ENCODE measurements around the gene RAMACL. TPM values are rescaled to one million over a fixed set of nuclear protein-coding genes. Genes with fewer than 3 reads are reported as not detected.

The RAMACL gene
- total and polyA plus RNA-seq, 2 of the 4 experiments (the other 2 are of a cell fraction): 0.46 to 0.90 TPM

DNA sequence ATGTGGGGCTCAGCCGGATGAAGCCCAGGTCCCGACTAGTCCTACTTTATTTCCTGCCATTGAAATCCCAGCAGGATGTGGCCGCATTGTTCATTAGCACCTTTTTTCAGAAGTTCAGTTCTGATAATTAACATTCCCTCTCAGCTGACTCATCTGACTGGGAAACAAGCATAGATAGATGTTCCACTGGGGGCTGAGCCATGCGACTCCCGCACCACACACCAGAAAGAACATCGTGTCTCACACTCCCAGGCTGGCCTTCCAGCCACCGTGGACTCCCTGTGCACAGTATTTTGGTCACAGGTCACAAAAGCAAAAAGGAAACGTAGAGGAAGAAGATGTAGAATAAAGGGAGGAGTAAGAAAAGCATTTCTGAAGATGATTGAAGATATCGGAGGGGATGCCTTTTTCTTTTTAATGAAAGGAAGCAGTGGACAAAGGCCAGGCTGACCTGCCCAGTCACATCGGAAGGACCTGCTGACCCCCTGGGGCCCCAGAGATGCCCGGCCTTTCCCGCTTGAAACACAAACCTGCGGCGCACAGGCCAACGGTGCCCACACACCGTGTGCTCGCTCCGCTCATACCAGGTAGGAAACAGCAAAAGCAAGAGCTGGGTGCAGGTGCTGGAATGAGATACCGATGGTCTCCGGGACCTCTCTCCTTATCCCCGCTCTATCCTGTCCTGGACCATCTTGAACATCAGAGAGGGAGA is 28.7 kb upstream of the RAMACL start:
- no TSS peak for BruUV-seq (replicated peaks)
- Histone ChIP-seq H3K27ac (ENCODE audit: insufficient read depth, low read length) (no peak overlapping the region), H2BK120ac (ENCODE audit: low read depth, low read length) (0 out of 2 replicates have a peak overlapping the region, but pooled peaks have one; percentile 27), H2BK15ac (ENCODE audit: low read depth, low read length) (0 out of 3 replicates have a peak overlapping the region, but pooled peaks have one; percentile 30), H3K9me3 (ENCODE audit: control insufficient read depth, insufficient read depth, low read length) (no peaks in the 10 kb centered on the region), H3K36me3 (ENCODE audit: control insufficient read depth, insufficient read depth, low read length) (peaks cover 22% of the 10 kb centered on the region), H2BK20ac (ENCODE audit: low read depth, low read length) (0 out of 2 replicates have a peak overlapping the region, but pooled peaks have one; percentile 16), H3K9me1 (ENCODE audit: insufficient read depth, low read length) (peaks cover 34% of the 10 kb centered on the region), H3K18ac (ENCODE audit: low read depth, low read length) (0 out of 2 replicates have a peak overlapping the region, but pooled peaks have one; percentile 25), H3K14ac (replicated peaks; ENCODE audit: low read depth, low read length) (peak overlapping the region; percentile 57; the same call in 1 of the 2 replicates), H3K4ac (ENCODE audit: low read depth, low read length) (peak overlapping the region; percentile 63), H4K91ac (ENCODE audit: insufficient read depth, low read depth, low read length) (no peak overlapping the region; the same call in 1 of the 2 replicates), H3K56ac (ENCODE audit: extremely low read depth, insufficient read depth, low read length) (no peak overlapping the region), H3K4me1 (ENCODE audit: control insufficient read depth, insufficient read depth, low read length) (peaks cover 41% of the 10 kb centered on the region), H3K4me2 (ENCODE audit: low read depth, low read length) (no peak overlapping the region), H2BK5ac (ENCODE audit: low read depth, low read length, poor library complexity, severe bottlenecking) (no peak overlapping the region), H2AFZ (replicated peaks; ENCODE audit: low read length, poor library complexity) (no peak overlapping the region), H3K9ac (ENCODE audit: low read depth, low read length) (no peak overlapping the region), H4K5ac (ENCODE audit: low read depth, low read length) (0 out of 2 replicates have a peak overlapping the region, but pooled peaks have one; percentile 3), H3K4me3 (ENCODE audit: insufficient read depth, low read depth, low read length) (no peak overlapping the region), H3K79me1 (ENCODE audit: low read depth in 1 of 2, low read length in 2 of 2) (peaks cover 40 to 77% of the 10 kb centered on the region in 2 experiments), H3K27me3 (ENCODE audit: control insufficient read depth, insufficient read depth, low read length) (no peaks in the 10 kb centered on the region), H2AK9ac (replicated peaks; ENCODE audit: low read depth, low read length, poor library complexity) (peak overlapping the region; percentile 52), H2AK5ac (ENCODE audit: low read depth, low read length) (peak overlapping the region; percentile 65; the same call in 1 of the 2 replicates), H4K8ac (ENCODE audit: low read depth in 2 of 2, low read length in 2 of 2) (no peak overlapping the region), H4K20me1 (ENCODE audit: insufficient read depth, low read length) (peaks cover 20% of the 10 kb centered on the region; the same call in 1 of the 2 replicates), H3K23ac (ENCODE audit: low read depth, low read length) (no peak overlapping the region)
- dilution Hi-C loops (cut with HindIII; ENCODE audit: low sequenced_read_pairs, unreplicated experiment): no loop called here
- WGBS, 2 experiments (ENCODE audit: extremely low coverage in 2 of 2, insufficient read length in 1 of 2): 90 to 96% methylated on average over 2 to 11 of the region's 21 CpGs
- intact Hi-C loops (cut with micrococcal nuclease): no loop called here
- in situ Hi-C loops (cut with MboI; ENCODE audit: low sequenced_read_pairs): no loop called here
- POLR2A ChIA-PET (ENCODE audit: unreplicated experiment): no interaction called here
- DNase-seq (no peak), ATAC-seq (ENCODE audit: low read depth) (no peak)
- CTCF ChIA-PET: interaction anchor here (0.6 kb wide), 1 partner anchor 9 kb away, joined by 7 read pairs; no protein-coding TSS in a partner anchor
- TF ChIP-seq, protein P1, sequence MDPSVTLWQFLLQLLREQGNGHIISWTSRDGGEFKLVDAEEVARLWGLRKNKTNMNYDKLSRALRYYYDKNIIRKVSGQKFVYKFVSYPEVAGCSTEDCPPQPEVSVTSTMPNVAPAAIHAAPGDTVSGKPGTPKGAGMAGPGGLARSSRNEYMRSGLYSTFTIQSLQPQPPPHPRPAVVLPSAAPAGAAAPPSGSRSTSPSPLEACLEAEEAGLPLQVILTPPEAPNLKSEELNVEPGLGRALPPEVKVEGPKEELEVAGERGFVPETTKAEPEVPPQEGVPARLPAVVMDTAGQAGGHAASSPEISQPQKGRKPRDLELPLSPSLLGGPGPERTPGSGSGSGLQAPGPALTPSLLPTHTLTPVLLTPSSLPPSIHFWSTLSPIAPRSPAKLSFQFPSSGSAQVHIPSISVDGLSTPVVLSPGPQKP (IDR thresholded peaks at IDR 0.05; ENCODE audit: borderline replicate concordance, low read depth, low read length): no peak
- TF ChIP-seq, protein P2, sequence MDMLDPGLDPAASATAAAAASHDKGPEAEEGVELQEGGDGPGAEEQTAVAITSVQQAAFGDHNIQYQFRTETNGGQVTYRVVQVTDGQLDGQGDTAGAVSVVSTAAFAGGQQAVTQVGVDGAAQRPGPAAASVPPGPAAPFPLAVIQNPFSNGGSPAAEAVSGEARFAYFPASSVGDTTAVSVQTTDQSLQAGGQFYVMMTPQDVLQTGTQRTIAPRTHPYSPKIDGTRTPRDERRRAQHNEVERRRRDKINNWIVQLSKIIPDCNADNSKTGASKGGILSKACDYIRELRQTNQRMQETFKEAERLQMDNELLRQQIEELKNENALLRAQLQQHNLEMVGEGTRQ (IDR thresholded peaks at IDR 0.05; ENCODE audit: low read depth, low read length): no peak
- no peak for TF ChIP-seq POLR2A (IDR thresholded peaks at IDR 0.05; ENCODE audit: low read depth, low read length)
- TF ChIP-seq CEBPB (IDR thresholded peaks at IDR 0.05; ENCODE audit: low read depth, low read length): no peak
- TF ChIP-seq MAFK (IDR thresholded peaks at IDR 0.05; ENCODE audit: low read depth, low read length): no peak
- no peak for TF ChIP-seq RCOR1 (IDR thresholded peaks at IDR 0.05; ENCODE audit: insufficient replicate concordance, low read length)
- TF ChIP-seq CHD1 (IDR thresholded peaks at IDR 0.05; ENCODE audit: low read depth, low read length): no peak
- no peak for TF ChIP-seq SMC3 (IDR thresholded peaks at IDR 0.05; ENCODE audit: low read depth, low read length)
- no peak for TF ChIP-seq RAD21 (IDR thresholded peaks at IDR 0.05; ENCODE audit: low read length)
- no peak for TF ChIP-seq RFX5 (IDR thresholded peaks at IDR 0.05; ENCODE audit: low read depth, low read length)
- TF ChIP-seq, protein P3, sequence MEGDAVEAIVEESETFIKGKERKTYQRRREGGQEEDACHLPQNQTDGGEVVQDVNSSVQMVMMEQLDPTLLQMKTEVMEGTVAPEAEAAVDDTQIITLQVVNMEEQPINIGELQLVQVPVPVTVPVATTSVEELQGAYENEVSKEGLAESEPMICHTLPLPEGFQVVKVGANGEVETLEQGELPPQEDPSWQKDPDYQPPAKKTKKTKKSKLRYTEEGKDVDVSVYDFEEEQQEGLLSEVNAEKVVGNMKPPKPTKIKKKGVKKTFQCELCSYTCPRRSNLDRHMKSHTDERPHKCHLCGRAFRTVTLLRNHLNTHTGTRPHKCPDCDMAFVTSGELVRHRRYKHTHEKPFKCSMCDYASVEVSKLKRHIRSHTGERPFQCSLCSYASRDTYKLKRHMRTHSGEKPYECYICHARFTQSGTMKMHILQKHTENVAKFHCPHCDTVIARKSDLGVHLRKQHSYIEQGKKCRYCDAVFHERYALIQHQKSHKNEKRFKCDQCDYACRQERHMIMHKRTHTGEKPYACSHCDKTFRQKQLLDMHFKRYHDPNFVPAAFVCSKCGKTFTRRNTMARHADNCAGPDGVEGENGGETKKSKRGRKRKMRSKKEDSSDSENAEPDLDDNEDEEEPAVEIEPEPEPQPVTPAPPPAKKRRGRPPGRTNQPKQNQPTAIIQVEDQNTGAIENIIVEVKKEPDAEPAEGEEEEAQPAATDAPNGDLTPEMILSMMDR (conservative IDR thresholded peaks at IDR 0.05; ENCODE audit: low read depth, low read length): no peak
- no peak for TF ChIP-seq MAZ (IDR thresholded peaks at IDR 0.05; ENCODE audit: borderline replicate concordance, low read depth, low read length)
- TF ChIP-seq MXI1 (IDR thresholded peaks at IDR 0.05; ENCODE audit: borderline replicate concordance, low read depth, low read length): no peak
- TF ChIP-seq FOS (IDR thresholded peaks at IDR 0.05; ENCODE audit: low read depth, low read length): no peak

All from IMR-90 (cell line).